Measurements from ENCODE around the gene THSD4. TPM values are rescaled to one million over a fixed set of nuclear protein-coding genes. Genes with fewer than 3 reads are reported as not detected.

The THSD4 gene
- polyA plus RNA-seq, 1 donor (not counting 4 experiments of a cell fraction or from before 2014, with no cell fraction given), result 24.5 TPM

- Histone ChIP-seq H3K79me2 (ENCODE audit: control insufficient read depth, insufficient read depth, low read length) (no peaks in the 10 kb centered on the region), H2AFZ (ENCODE audit: control insufficient read depth, low read length) (no peak overlapping the region), H3K4me3 (ENCODE audit: control insufficient read depth in 2 of 3, extremely low read depth in 1 of 3, insufficient read depth in 2 of 3, low read depth in 1 of 3, low read length in 3 of 3) (peak overlapping the region; percentile 6 to 28 (median 11)), H3K9me1 (ENCODE audit: control insufficient read depth, extremely low read depth, insufficient read depth, low read length) (no peaks in the 10 kb centered on the region), H3K27ac (ENCODE audit: control insufficient read depth, insufficient read depth, low read length) (peak overlapping the region; percentile 93), H3K27me3 (ENCODE audit: control insufficient read depth, extremely low read depth, insufficient read depth, low read length) (no peaks in the 10 kb centered on the region), H3K4me1 (ENCODE audit: control insufficient read depth, extremely low read depth, insufficient read depth, low read length) (peaks cover 37% of the 10 kb centered on the region), H3K9me3 (ENCODE audit: control insufficient read depth, low read depth, low read length) (no peaks in the 10 kb centered on the region), H3K4me2 (ENCODE audit: control insufficient read depth, extremely low read depth, insufficient read depth, low read depth, low read length) (peak overlapping the region; percentile 71), H4K20me1 (ENCODE audit: control insufficient read depth, extremely low read depth, insufficient read depth, low read length) (no peaks in the 10 kb centered on the region), H3K36me3 (ENCODE audit: control insufficient read depth in 2 of 2, extremely low read depth in 1 of 2, insufficient read depth in 2 of 2, low read length in 2 of 2) (no peaks in the 10 kb centered on the region), H3K9ac (ENCODE audit: control insufficient read depth, extremely low read depth, insufficient read depth, low read length) (peak overlapping the region; percentile 61)
- no peak for DNase-seq (ENCODE audit: low read depth, low spot score)
- TF ChIP-seq EZH2 (IDR thresholded peaks at IDR 0.05; ENCODE audit: low read length) (no peak), CTCF (optimal IDR thresholded peaks at IDR 0.05 in 1 of 3, IDR thresholded peaks at IDR 0.05 in 1 of 3, conservative IDR thresholded peaks at IDR 0.05 in 1 of 3; ENCODE audit: extremely low read depth in 1 of 3, insufficient read depth in 2 of 3, low read length in 3 of 3) (no peak)
- dilution Hi-C loops (cut with MboI; ENCODE audit: extremely low pct_ligation_motif_present, low sequenced_read_pairs), result no loop called here
- FAIRE-seq, result peak; percentile 98
Measured at GRCh38 chr15:71079208-71080044, 35.8 kb upstream of the THSD4 start.

- FAIRE-seq, result no peak
- no peaks in the 10 kb centered on the region for H3K79me2 ChIP-seq (ENCODE audit: control insufficient read depth, insufficient read depth, low read length)
- no peaks in the 10 kb centered on the region for H3K27me3 ChIP-seq (ENCODE audit: control insufficient read depth, extremely low read depth, insufficient read depth, low read length)
- no peaks in the 10 kb centered on the region for H4K20me1 ChIP-seq (ENCODE audit: control insufficient read depth, extremely low read depth, insufficient read depth, low read length)
- no peaks in the 10 kb centered on the region for H3K9me1 ChIP-seq (ENCODE audit: control insufficient read depth, extremely low read depth, insufficient read depth, low read length)
- TF ChIP-seq EZH2 (IDR thresholded peaks at IDR 0.05; ENCODE audit: low read length) (no peak), CTCF (optimal IDR thresholded peaks at IDR 0.05 in 1 of 3, IDR thresholded peaks at IDR 0.05 in 1 of 3, conservative IDR thresholded peaks at IDR 0.05 in 1 of 3; ENCODE audit: extremely low read depth in 1 of 3, insufficient read depth in 2 of 3, low read length in 3 of 3) (no peak)
- peak overlapping the region; percentile 93 for H3K27ac ChIP-seq (ENCODE audit: control insufficient read depth, insufficient read depth, low read length)
- no peaks in the 10 kb centered on the region for H3K9me3 ChIP-seq (ENCODE audit: control insufficient read depth, low read depth, low read length)
- peak overlapping the region; percentile 61 for H3K9ac ChIP-seq (ENCODE audit: control insufficient read depth, extremely low read depth, insufficient read depth, low read length)
- peaks cover 37% of the 10 kb centered on the region for H3K4me1 ChIP-seq (ENCODE audit: control insufficient read depth, extremely low read depth, insufficient read depth, low read length)
- peak overlapping the region; percentile 71 for H3K4me2 ChIP-seq (ENCODE audit: control insufficient read depth, extremely low read depth, insufficient read depth, low read depth, low read length)
- H3K36me3 ChIP-seq (ENCODE audit: control insufficient read depth in 2 of 2, extremely low read depth in 1 of 2, insufficient read depth in 2 of 2, low read length in 2 of 2), result no peaks in the 10 kb centered on the region
- no peak overlapping the region for H2AFZ ChIP-seq (ENCODE audit: control insufficient read depth, low read length)
- peak; percentile 77 for DNase-seq (ENCODE audit: low read depth, low spot score)
- H3K4me3 ChIP-seq (ENCODE audit: control insufficient read depth in 2 of 3, extremely low read depth in 1 of 3, insufficient read depth in 2 of 3, low read depth in 1 of 3, low read length in 3 of 3), result peak overlapping the region; percentile 4 to 28 (median 6)
- dilution Hi-C loops (cut with MboI; ENCODE audit: extremely low pct_ligation_motif_present, low sequenced_read_pairs), result no loop called here
Measured at GRCh38 chr15:71080166-71080565, 35.1 kb upstream of the THSD4 start.
